ENCODE measurements around the gene LSS.

- TF ChIP-seq CTCF (IDR thresholded peaks at IDR 0.05; ENCODE audit: poor library complexity, severe bottlenecking) (no peak), POLR2AphosphoS5 (IDR thresholded peaks at IDR 0.05) (no peak), EZH2 (IDR thresholded peaks at IDR 0.05; ENCODE audit: borderline replicate concordance, insufficient read depth, low read length, poor library complexity, severe bottlenecking) (no peak), EP300 (conservative IDR thresholded peaks at IDR 0.05; ENCODE audit: poor library complexity, severe bottlenecking) (no peak), REST (IDR thresholded peaks at IDR 0.05; ENCODE audit: borderline replicate concordance) (no peak)
Observed at GRCh38 chr21:46151261-46151988, 77.1 kb downstream of the LSS start.

All from neural cell (in vitro differentiated cells).